HG02571 (cell line): ENCODE data around the gene ARRDC1.
A peak's percentile ranks its signal among the peaks of the same experiment; 100 is the strongest.
"Not testable (repeated sequence)": the region's sequence is repeated elsewhere in the genome, so short reads cannot be mapped to it uniquely, and the experiment has no call there.

ENCODE experiments used
- ATAC-seq: cut with Tn5 transposase; IDR thresholded peaks from one replicate; pipeline ENCODE4 v1.9.1; 2021; ENCODE audit warnings: mild to moderate bottlenecking, moderate library complexity; ENCODE audit not compliant: unreplicated experiment

The ARRDC1 gene, protein sequence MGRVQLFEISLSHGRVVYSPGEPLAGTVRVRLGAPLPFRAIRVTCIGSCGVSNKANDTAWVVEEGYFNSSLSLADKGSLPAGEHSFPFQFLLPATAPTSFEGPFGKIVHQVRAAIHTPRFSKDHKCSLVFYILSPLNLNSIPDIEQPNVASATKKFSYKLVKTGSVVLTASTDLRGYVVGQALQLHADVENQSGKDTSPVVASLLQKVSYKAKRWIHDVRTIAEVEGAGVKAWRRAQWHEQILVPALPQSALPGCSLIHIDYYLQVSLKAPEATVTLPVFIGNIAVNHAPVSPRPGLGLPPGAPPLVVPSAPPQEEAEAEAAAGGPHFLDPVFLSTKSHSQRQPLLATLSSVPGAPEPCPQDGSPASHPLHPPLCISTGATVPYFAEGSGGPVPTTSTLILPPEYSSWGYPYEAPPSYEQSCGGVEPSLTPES

DNA sequence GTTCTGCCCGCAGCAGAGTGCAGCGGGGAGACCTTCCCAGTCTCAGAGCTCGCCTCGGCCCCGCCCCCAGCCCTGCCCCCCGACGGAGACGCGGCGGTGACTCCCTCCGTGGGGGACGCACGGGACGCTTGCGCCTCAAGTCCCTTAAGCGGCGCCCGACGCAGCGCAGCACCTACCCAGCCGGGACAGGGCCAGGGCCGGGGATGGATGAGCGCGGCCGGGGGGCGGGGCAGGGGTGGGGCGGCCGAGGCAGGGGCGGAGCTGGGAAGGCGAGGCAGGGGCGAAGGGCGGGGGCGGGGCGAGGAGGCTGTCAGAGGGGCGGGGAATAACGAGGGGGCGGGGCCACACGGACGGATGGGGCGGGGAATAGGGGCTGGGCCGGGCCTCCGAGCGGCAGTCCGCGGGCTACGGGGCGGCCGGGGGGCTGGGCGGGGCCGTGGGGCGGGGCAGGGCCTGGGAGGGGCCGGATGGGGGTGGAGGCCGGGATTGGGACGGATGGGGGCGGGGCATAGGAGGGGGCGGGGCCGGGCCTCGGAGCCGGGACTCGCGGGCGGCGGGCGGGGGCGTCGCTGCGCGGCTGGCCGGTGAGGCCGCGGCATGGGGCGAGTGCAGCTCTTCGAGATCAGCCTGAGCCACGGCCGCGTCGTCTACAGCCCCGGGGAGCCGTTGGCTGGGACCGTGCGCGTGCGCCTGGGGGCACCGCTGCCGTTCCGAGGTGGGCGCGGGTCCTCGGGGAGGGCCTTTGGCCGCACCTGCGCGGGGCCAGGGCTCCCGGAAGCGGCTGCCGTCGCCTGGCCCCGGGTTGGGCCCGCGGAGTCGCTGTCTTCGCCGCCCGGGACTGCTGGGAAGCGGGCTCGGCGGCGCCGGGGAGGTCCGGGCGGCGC is at the start of gene ARRDC1:
ARRDC1 (plus strand) TSS at position 566 of the 884 bp plus-strand sequence; CDS start at position 598, 32 bp downstream.
- peak; percentile 68 for ATAC-seq

DNA sequence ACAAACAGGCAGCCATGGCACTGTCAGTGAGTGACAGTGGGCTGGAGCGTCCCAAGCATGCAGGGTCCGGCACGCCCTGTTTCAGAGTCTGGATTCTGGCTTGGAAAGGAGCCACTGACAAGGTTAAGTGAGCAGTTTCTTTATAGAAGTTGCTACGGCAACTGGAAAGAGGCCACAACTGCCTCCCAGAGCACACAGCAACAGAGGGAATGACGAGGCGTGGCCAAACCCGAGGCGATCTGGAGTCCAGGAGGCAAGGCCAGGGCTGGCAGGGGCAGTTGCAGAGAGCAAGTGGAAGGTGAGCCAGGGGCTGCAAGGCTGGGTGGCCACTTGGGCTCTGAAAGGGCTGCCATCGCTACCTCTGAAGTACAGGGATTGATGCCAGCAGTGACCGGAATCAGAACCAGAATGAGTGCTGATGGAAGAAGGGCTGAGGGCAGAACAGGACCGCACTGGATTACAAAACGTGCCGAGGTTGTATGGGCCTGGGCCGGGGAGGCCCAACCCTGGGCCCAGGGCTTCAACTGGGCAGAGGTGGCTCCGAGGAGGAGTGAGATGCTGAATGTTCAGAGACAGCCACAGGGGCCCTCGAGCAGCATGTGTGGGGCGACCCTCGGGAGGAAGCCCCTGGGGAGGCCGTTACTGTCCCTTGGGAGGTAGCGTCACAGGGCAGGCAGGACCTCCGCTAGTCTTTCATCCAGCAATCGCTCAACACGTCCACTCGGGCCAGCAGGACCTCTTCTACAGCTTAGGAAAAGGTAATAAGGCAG is 49.2 kb upstream of the ARRDC1 start:
- no peak for ATAC-seq

DNA sequence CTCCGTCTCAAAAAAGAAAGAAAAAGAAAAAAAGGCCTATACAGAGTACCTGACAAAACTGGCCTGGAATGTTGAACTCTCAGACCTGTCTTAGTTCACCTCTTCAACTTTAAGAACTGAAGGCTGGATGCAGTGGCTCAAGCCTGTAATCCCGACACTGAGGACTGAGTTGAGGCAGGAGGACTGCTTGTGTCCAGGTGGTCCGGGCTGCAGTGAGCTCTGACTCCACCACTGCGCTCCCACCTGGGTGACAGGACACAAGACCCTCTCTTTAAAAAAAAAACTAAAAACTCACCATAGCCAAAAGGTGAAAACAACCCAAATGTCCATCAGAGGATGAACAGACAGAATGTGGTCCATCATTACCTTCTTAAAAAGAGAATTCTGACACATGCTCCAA is 47.4 kb upstream of the ARRDC1 start:
- ATAC-seq = no peak

DNA sequence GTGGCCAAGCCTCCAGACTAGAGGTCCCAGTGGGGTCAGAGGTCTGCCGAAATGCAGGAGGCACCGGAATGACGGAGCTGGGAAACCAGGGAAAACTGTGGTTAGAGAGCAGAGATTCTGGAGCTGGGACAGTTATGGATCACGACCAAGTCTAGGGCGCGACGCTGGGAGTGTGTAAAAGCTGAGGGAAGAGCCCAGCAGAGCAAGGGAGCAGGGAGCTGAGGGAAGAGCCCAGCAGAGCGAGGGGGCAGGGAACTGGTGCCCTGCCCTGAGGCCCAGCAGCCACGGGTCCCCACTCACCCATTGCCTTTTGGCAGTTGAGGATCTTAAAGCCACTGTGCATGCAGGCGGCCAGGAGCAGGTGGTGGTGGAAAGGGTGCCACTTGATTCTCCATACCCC is 41.4 kb upstream of the ARRDC1 start:
- ATAC-seq = no peak

DNA sequence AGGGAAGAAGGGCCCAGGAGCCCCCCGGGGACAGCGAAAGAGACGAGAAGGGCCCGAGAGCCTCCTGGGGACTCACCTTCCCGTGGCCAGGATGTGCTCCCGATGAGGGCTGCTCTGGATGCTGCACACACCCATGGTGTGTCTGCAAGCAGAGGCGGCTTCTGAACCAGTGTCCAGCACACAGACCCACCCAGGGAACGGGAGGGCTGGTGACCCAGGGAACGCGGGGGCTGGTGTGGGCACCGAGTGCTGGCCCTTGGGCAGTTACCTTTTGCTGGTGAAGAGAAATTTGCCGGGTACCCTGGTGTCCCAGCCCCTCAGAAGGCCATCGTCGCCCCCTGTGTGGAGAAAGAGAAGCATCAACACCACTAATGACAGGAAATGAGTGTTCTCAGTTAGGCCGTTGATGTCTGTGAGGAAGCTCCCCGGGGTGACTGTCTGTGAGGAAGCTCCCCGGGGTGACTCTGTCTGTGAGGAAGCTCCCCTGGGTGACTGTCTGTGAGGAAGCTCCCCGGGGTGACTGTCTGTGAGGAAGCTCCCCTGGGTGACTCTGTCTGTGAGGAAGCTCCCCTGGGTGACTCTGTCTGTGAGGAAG is 40.6 kb upstream of the ARRDC1 start:
- no peak for ATAC-seq

DNA sequence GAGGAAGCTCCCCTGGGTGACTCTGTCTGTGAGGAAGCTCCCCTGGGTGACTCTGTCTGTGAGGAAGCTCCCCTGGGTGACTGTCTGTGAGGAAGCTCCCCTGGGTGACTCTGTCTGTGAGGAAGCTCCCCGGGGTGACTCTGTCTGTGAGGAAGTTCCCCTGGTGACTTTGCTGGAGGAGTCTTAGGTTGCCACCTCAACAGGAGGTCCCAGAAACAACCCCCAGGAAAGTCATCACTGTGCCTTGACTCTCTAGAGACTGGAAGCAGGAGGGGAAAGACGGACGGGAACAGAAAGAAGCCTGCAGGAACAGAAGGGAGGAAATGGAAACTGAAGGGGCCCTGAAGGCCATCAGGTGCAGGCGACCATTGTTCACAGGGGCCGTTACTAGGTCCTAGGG is 37.0 kb upstream of the ARRDC1 start:
- not testable (repeated sequence) for ATAC-seq

DNA sequence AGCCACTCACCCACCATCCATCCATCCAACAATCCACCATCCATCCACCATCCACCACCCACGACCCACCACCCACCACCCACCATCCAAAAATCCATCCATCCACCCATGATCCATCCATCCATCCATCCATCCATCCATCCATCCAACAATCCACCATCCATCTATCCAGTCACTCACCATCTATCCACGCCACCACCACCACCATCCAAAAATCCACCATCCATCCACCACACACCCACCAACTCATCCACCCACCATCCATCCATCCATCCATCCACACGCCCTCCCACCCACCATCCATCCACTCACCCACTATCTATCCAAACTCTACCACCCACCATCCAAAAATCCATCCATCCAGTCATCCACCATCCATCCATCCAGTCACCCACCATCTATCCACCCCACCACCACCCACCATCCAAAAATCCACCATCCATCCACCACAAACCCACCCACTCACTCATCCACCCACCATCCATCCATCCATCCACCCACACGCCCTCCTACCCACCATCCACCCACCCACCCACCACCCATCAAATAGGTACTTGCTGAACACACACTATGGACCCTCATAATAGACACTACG is 35.8 kb upstream of the ARRDC1 start:
- ATAC-seq = no peak

DNA sequence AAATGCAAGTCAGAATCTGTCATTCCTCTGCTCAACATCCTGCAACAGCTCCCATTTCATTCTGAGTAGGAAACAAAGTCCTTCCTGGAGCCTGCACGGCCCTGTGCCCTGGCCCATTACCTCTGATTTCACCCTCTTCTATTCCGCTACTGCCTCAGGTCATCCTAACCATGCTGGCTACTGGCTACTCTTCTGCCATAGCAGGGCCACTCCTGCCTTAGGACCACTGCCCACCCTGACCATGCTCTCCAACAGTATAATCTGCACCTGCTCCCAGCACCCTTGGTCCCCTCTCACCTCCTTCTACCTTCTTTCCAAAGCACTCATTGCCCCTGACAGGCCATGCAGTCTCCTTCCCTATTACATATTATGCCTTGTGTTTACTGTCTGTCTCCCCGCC is 34.9 kb upstream of the ARRDC1 start:
- no peak for ATAC-seq

DNA sequence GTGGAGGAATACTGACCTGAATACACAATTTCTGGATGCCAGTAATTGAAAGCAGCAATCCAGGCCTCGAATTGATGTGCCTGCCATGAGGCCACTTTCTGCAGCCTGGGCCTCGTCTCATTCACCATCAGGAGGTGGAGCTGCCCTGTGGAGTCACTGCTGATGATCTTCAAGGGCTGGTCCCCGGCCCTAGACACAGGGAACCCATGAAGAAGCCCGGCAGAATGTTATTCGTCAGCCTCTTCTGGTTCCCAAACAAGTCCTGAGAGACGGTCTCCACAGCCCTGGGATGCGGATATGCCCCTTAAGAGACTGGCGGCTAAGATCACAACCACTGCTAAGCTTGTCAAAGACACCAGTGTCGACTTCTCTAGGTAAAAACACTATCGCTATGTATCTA is 31.3 kb upstream of the ARRDC1 start:
- no peak for ATAC-seq

DNA sequence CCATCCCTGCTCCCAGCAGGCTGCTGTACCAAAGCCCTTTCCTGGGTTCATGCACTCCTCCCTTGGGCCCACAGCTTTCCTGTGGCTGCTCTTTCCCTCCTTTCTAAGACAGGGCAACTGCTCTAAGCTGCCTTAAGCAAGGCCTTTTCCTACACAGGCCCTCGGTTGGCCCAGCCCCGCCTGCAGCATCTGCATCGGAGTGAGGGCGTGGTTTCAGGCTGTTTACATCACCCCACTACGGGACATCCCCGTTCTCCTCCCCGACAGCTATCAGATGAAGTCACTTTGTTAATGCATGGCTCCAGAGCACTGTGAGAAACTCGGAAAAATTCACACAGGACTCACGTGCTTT is 30.1 kb upstream of the ARRDC1 start:
- ATAC-seq = no peak

DNA sequence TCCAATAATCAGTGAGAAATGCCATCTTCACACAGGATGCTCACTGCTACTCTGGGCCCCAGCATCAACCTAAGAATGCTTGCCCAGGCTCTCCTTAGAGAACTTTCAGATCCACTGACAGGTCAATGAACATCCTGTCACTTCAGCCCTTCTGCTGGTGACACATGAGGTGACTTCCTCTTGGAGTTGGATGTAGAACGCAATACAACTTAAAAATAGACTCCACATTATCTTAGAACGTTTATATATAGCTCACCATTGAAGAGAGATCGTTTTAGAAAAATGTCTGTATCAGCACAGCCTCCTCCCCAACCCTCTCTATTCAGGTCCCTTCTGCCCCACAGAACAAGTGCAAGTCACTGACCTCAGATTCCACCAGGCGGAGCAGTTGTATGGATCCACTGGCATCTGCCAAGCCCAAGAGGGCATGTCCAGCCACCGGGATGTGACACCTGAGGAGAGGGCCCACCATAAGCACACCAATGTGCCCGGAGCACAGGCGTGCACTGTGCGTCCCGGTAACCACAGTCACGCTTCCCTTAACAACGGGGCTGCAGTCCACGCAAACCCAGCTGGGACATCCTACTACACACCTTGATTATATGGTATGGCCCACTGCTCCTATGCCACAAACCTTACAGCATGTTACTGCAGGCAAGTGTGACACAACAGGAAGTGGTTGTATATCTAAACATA is 29.6 kb upstream of the ARRDC1 start:
- no peak for ATAC-seq

DNA sequence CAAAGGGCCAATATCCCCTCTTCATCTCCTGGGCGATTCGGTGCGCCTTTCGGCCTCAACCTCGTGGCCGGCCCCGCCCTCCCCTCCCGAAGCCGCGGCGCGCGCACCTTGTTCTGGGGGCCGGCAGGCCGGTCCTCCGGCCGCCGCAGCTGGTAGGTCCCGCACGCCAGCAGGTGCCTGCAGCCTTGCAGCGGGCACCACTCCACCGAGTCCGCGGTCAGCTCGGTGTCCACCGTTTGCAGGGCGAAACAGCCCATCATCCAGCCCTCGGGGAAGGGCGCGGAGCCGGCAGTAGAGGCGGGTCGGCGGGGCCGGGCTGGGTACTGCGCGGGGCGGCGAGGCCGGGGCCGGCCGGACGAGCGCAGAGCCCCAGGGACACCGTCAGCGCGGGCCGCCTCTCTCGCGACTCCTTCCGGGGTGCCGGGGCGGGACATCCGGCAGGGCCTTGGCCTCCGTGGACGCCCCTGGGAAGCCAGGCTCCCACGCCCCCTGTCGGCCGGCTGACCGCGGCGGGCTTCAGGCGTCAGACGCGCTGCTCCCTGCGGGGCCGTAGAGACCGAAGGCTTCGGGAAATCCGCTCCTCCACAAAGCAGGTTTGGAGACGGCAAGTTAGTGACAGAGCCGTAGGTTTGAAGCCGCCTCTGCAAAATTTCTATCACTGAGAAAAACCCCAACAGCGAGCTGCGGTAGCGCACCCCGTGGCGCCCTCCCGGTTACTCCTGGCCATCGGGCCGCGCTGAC is 26.8 kb upstream of the ARRDC1 start, which contains the start of gene DPH7:
DPH7 (minus strand) TSS at position 408 of the 741 bp plus-strand sequence; CDS start at position 260, 148 bp downstream.
- peak; percentile 88 for ATAC-seq

DNA sequence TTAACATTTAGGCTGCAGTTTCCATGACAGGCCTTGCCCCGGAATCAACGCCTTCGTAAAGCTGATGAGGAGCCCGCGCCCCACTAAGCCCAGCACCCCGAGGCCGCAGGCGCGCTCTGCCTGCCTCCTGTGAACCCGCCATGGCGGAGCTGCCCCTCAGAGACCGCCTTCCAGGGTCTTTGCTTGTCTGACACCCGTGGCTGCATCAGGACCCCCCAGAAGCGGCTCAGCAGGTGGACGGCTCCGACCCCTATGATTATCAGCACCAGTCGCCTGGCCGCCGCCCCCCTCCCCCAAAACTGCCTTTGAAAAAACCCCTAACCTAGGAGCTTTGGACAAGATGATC is 26.3 kb upstream of the ARRDC1 start:
- ATAC-seq = no peak

DNA sequence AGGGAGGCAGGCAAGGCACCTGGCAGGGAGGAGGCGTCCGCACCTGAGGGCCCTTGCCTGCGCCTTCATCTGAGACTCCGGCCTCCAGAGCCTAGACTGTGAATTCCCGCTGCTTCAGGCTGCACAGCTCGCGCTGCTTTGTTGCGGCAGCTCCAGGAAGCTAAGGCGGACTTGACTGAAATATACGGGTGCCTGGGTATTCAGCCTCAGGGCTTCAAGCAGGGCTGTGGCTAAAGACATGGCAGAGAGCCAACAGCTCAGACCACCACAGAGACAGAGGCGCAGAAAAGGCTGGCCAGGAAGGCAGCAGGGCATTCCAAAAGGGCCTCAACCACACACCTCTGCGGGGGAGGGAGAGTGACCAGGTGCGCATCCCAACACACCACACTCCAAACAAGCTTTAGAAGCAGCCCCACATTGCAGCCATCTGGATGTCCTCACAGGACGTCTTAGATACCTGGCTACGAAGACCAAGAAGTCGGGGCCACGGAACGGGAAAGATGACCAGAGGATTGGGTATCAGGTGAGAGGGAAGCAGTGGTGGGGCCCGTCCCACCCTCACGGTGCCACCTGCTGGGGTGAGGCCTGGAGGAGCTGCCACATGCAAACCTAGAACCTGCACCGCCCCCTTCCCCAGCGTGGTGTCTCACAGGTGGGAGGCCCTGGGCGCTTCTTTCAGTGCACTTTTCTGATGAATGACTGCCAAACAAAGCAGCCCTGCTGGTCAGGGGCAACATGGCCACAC is 25.1 kb upstream of the ARRDC1 start:
- ATAC-seq = no peak

DNA sequence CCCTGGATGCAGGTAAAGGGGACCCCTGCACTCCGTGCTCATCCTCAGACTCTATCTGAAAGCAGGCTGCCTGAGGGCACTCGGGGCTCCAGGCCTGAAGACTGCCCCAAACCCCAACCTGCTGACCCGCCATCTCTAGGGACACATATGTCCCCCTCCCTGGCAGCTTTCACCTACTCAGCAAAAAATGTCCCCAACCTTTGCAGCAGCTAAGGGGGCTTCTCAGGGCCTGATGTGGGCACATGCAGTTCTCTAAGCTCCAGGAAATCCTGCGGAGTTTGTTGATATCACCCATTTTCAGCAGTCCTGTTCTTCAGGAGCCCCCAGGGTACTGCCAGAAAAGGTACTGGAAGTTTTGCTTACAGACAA is 24.5 kb upstream of the ARRDC1 start:
- ATAC-seq = no peak

DNA sequence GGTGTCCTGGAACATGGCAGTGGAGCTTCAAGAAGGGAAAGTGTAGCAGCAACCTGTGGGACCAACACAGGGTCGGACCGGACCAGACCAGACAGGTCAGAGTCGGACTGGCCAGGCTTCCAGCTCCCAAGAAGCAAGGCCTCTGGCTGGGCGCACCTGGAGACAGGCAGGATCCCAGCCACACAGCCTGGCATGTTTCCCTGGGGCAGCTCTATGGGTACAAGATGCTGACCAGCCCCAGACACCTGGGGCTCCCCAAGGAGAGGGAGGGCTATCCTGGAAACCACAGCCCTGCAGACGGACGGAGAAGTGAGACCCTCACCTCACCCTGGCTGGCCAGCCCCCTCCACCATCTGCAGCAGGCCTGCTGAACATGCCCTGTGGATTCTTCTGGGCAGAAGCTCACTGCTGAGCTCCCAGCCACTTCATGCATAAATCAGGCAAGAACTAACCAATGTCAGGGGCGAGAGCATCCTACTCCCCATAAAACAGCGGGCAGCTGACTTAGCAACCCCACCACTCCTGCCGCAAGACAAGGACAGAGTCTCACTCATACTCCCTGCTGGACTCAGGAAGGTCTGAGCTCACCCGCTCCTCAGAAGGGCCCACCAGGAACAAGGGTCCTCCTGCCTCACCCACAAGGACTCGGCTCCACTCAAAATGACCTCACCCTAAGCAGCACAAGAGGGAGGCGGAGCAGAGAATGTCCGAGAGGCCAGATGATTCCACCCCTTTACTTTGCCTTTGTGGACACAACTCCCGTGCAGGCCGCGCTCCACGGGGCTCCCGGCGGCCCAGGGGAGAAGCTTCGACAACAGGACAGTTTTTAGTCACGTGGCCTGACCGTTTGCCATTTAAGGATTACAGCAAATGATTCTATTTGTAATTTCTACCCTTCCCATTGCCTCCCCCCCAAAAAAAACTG is 23.9 kb upstream of the ARRDC1 start:
- no peak for ATAC-seq

DNA sequence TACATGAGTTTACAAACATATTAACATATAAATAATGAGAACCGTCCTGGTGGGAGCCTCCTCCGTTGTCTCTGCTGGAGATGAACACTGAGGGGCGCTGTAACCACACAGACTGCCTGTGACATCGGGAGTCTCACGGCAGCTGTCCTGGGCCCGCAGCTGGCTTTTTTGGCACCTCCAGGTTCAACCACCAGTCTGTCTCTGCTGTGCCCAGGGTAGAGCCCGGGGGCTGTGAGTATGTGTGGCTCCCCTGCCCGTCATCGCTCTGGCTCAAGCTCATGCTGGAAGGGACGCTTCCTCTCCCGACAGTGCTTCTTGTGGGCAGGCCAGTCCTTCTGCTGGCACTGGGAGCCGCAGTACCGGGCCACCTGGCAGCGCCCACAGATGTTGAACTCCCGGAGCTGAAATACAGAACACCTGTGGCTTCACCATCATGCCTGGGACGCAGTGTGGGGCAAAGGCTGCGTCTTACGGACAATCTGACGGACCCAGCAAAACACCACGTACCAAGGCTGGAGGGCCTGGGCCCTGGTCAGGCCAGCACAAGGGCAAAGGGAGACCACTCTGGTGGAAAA is 23.1 kb upstream of the ARRDC1 start:
- no peak for ATAC-seq
